HT1080 (cell line): ENCODE measurements around the gene APP. TPM values are rescaled to one million over a fixed set of nuclear protein-coding genes. Genes with fewer than 3 reads are reported as not detected.
"Not testable (repeated sequence)": the region's sequence is repeated elsewhere in the genome, so short reads cannot be mapped to it uniquely, and the experiment has no call there.

Experiments used
- DNase-seq: peaks from one replicate; pipeline ENCODE4 v3.0.0-alpha.2; 2015; ENCODE audit warnings: low read depth
- total RNA-seq: library from RNA; depleted of rRNA; stranded (reverse); fragments of >200 nt; shearing (Covaris generic); gene quantifications from 2 replicates; pipeline ENCODE4 v1.2.3, GENCODE V29; 2014

APP gene
- total RNA-seq, 1 experiment from 2014 or later, result 235 TPM

DNA sequence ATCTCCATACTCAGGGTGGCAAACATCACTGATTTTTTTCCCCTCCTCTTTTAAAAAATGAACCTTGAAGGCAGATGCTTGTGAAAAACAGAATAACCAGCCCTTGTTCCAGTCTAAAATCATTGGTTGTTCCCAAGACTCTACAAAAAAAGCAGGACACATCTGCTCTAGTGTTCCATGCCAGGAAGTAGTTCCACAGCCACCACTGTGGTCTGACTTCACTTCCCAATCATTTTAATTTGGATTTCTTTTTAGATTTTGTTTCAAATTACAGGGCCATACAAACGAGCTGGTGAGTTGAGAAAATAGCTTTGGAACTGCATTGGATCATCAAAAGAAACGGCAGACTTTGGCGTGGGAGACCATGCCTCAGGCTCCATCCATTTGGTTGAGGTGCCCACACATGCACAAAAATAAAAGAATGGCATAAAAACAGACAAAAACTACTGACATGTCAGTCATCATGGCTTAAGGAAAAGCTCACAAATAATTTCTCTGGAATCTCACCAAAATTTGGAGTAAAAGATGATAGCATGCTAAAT is 225.8 kb downstream of the APP start:
- DNase-seq, result no peak

- no peak for DNase-seq
These were observed 226.5 kb downstream of the APP start for GRCh38 chr21:25944082-25944481.

- no peak for DNase-seq
These were observed 228.4 kb downstream of the APP start for GRCh38 chr21:25942135-25942534.

- no peak for DNase-seq
These were observed 231.2 kb downstream of the APP start for GRCh38 chr21:25939396-25939761.

- DNase-seq, result no peak
These were observed 231.7 kb downstream of the APP start for GRCh38 chr21:25938658-25939395.

DNA sequence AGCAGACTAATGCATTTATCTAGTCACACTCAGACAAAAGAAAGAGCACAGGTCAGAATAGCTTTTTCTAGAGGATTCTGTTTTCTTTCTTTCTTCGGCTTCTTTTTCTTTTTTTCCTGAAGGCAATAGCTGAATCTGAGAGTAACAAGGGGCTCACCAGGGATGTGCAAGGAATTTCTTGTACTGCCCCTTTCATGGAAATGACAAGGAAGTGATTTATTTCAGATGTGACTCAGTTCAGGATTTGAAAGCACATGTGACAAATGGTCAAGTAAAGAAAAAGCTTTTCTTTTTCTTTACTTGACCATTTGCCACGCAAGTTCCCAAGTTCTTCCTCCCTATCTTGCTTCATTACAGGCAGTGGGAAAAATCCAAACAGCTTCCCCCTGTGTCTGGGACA is 233.8 kb downstream of the APP start:
- DNase-seq, result peak; percentile 47

GRCh38 chr21:25934771-25935224 is 235.8 kb downstream of the APP start:
- peak; percentile 99 for DNase-seq

DNA sequence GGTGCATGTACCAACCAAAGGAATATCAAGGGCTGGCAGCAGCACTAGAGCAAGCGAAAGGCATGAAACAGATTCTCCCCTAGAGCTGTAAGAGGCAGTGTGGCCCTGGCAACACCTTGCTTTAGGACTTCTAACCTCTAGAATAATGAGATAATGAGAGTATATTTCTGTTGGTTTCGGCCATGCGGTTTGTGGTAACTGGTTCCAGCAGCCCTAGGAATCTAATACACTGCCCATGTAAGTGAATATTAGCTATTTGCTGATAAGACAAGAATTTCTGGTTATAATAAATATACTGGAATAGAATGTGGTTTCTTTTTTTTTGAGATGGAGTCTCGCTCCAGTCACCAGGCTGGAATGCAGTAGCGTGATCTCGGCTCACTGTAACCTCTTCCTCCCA is 236.4 kb downstream of the APP start:
- peak; percentile 80 for DNase-seq

- no peak for DNase-seq
These were observed 238.8 kb downstream of the APP start for GRCh38 chr21:25931765-25932164.

GRCh38 chr21:25929856-25930520 is 240.6 kb downstream of the APP start:
- DNase-seq, result peak; percentile 16

DNA sequence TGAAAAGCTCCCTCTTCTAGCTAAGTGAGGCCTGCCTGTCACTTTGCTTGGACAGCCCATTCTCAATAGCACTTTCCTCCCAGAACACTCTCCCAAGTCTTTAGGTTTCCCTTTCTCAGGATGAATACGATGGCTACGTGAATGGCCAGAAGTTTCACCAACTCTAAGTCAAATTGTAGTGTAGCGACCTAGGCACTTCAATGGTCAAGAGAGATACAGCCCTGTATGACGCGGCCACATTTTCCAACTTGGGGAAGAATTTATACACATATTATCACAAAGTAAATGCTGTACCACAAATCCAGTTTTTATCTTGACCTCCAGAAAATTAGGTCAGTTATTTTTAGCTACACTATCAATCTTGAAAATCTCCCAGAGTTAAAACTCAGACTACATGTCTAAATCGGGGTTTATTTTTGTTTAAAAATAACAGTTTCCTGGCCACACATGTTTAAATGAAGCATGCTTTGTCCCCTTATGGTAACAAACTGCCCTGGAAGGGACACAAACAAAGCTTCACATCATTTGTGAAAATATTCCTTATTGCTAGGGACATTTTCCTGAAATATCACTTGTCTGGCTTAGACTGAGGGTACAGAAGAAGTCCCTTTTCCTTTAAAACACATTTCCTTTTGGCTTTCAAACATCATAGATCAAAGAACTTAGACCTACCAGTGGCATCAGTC is 243.2 kb downstream of the APP start:
- no peak for DNase-seq

- DNase-seq, result peak; percentile 4
These were observed 244.6 kb downstream of the APP start for GRCh38 chr21:25925936-25926335.

- no peak for DNase-seq
These were observed 245.3 kb downstream of the APP start for GRCh38 chr21:25925064-25925800.

DNA sequence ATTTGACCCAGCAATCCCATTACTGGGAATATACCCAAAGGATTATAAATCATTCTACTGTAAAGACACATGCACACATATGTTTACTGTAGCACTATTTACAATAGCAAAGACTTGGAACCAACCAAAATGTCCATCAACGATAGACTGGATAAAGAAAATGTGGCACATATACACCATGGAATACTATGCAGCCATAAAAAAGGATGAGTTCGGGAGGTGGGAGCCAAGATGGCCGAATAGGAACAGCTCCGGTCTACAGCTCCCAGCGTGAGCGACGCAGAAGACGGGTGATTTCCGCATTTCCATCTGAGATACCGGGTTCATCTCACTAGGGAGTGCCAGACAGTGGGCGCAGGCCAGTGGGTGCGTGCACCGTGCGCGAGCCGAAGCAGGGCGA is 252.4 kb downstream of the APP start:
- not testable (repeated sequence) for DNase-seq

GRCh38 chr21:25916226-25916625 is 254.3 kb downstream of the APP start:
- DNase-seq, result no peak

- no peak for DNase-seq
These were observed 257.1 kb downstream of the APP start for GRCh38 chr21:25913479-25913878.

GRCh38 chr21:25912402-25912746 is 258.2 kb downstream of the APP start:
- no peak for DNase-seq

GRCh38 chr21:25911730-25912401 is 258.7 kb downstream of the APP start:
- no peak for DNase-seq

DNA sequence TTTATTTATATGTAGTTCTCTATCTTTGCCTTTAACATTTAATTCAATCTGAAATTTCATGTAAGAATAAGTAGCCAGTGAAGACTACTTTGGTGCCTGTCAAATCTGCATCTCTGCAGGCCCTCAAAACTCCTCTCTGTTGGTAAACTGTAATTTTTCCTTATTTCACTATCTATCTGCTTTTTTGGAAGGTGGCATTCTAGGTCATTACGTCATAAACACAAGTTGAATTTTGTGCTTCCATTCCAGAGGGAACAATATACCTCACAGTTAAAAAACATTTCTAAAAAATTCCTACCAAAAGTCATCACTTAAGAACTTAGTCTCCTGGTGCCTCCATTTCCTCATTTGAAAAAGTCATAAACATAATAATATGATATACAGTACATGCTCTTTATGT is 259.8 kb downstream of the APP start:
- no peak for DNase-seq

GRCh38 chr21:25909341-25909740 is 261.2 kb downstream of the APP start:
- DNase-seq, result no peak

DNA sequence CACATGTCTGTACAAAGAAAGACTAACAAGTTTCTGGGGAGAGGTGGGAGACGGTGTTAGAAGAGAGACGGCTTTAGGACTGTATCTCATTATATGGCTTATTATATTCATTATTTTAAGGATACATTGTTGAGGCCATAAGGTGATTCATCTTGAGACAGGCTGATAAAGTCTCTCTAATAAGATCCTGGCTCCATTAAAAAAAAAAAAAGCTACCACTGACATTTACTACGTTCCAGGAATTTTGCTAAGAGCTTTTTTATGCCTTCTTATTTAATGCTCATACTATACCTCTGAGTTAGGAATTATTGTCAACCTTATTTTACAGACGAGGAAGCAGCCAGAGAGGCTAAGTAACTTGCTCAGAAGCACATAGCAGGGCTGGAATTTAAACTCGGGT is 262.1 kb downstream of the APP start:
- no peak for DNase-seq
